ENCODE data around the gene RAD1. TPM values are rescaled to one million over a fixed set of nuclear protein-coding genes. Genes with fewer than 3 reads are reported as not detected.

RAD1 gene
- total and polyA plus RNA-seq, 2 donors from 2014 or later: 14.8 to 15.3 TPM

DNA sequence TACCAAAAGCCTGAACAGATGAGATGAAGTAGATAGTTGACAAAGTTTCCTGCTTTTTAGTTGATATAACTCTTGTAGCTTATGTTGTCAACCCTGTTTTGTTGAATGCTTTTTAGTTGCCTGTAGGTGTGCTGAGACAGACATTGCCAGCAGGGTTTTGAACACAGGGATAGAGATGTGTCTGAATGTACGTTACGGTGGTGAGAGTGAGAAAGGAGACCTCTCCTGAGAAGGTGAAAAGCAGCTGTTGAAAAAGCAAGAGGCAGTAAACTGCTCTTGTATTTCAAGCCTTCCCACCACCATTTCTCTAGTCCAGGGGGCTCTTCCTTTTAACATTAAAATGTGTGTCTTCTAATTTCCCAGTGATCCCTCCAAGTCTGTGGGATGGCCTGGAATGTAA, 28.7 kb upstream of the RAD1 start:
- peaks cover 0 to 24% (median 10%) of the 10 kb centered on the region in 3 donors for H3K36me3 ChIP-seq (ENCODE audit: control insufficient read depth in 2 of 3, insufficient read depth in 3 of 3, low read length in 3 of 3)
- no peak overlapping the region for H3K27ac ChIP-seq (ENCODE audit: low read depth in 2 of 2, low read length in 2 of 2)
- TF ChIP-seq, protein P1, sequence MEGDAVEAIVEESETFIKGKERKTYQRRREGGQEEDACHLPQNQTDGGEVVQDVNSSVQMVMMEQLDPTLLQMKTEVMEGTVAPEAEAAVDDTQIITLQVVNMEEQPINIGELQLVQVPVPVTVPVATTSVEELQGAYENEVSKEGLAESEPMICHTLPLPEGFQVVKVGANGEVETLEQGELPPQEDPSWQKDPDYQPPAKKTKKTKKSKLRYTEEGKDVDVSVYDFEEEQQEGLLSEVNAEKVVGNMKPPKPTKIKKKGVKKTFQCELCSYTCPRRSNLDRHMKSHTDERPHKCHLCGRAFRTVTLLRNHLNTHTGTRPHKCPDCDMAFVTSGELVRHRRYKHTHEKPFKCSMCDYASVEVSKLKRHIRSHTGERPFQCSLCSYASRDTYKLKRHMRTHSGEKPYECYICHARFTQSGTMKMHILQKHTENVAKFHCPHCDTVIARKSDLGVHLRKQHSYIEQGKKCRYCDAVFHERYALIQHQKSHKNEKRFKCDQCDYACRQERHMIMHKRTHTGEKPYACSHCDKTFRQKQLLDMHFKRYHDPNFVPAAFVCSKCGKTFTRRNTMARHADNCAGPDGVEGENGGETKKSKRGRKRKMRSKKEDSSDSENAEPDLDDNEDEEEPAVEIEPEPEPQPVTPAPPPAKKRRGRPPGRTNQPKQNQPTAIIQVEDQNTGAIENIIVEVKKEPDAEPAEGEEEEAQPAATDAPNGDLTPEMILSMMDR (IDR thresholded peaks at IDR 0.05; ENCODE audit: borderline replicate concordance, extremely low read depth, insufficient read depth): no peak
- H3K4me3 ChIP-seq (ENCODE audit: low read length in 3 of 3): no peak overlapping the region
- no peak for FAIRE-seq
- H3K9me3 ChIP-seq (ENCODE audit: control insufficient read depth in 2 of 3, insufficient read depth in 1 of 3, low read length in 3 of 3): no peaks in the 10 kb centered on the region
- no peak overlapping the region for H3K9ac ChIP-seq (ENCODE audit: low read length in 3 of 3)
- intact Hi-C loops (cut with DNase I): no loop called here
- H3K27me3 ChIP-seq (ENCODE audit: control insufficient read depth, insufficient read depth, low read length): no peaks in the 10 kb centered on the region
- no peaks in the 10 kb centered on the region for H3K4me1 ChIP-seq (ENCODE audit: control insufficient read depth in 2 of 3, insufficient read depth in 2 of 3, low read depth in 1 of 3, low read length in 3 of 3)
- DNase-seq: no peak

DNA sequence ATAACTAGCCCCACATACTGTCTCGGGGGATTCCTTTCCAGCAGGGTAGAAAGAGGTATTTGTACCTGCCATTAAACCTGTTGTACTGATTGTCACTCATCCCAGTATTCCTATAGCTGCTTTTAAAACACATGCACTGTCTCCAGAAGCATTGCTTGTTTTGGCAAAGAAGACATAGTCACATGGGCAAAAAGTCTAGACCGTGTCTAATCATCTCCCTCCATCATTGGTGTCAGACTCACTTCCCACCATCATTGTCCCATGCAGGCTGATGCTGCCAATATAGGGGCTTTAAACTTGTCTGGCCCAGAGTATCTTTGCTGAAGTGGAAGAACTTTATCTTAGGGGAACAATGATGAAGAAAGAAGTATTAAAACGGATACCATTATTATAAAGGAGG, 26.6 kb upstream of the RAD1 start:
- FAIRE-seq: no peak
- intact Hi-C loops (cut with DNase I): no loop called here

DNA sequence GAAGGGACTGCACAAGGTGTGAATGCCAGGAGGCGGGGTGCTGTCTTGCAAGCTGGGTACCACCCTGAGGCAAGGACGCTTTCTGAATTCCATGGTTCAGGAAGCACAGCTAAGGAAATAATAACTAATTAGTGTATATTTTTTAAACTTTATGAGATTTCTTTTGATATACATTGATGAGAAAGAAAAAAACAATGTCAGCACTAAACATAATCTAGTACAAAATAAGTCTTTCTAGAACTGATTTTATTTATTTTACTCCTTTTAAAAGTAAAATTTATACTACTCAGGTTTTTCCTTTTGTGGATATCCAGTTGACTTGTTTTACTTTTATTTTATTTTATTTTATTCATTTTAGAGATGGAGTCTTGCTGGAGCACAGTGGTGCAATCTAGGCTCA, 17.6 kb upstream of the RAD1 start:
- Histone ChIP-seq H3K27me3 (ENCODE audit: control insufficient read depth, insufficient read depth, low read length) (no peaks in the 10 kb centered on the region), H3K4me3 (ENCODE audit: low read length in 3 of 3) (no peak overlapping the region), H3K27ac (ENCODE audit: low read depth in 2 of 2, low read length in 2 of 2) (no peak overlapping the region), H3K36me3 (ENCODE audit: control insufficient read depth in 2 of 3, insufficient read depth in 3 of 3, low read length in 3 of 3) (peaks cover 2 to 12% (median 9%) of the 10 kb centered on the region in 3 donors), H3K9me3 (ENCODE audit: control insufficient read depth in 2 of 3, insufficient read depth in 1 of 3, low read length in 3 of 3) (no peaks in the 10 kb centered on the region), H3K9ac (ENCODE audit: low read length in 3 of 3) (no peak overlapping the region), H3K4me1 (ENCODE audit: control insufficient read depth in 2 of 3, insufficient read depth in 2 of 3, low read depth in 1 of 3, low read length in 3 of 3) (peaks cover 0 to 4% (median 4%) of the 10 kb centered on the region in 3 donors)
- FAIRE-seq (no peak), DNase-seq (no peak)
- TF ChIP-seq, protein P1 (IDR thresholded peaks at IDR 0.05; ENCODE audit: borderline replicate concordance, extremely low read depth, insufficient read depth): no peak
- intact Hi-C loops (cut with DNase I): no loop called here

More for the DNA sequence above, 26.6 kb upstream of the RAD1 start:
- Histone ChIP-seq H3K9ac (ENCODE audit: low read length in 3 of 3) (no peak overlapping the region), H3K9me3 (ENCODE audit: control insufficient read depth in 2 of 3, insufficient read depth in 1 of 3, low read length in 3 of 3) (no peaks in the 10 kb centered on the region), H3K27me3 (ENCODE audit: control insufficient read depth, insufficient read depth, low read length) (no peaks in the 10 kb centered on the region), H3K27ac (ENCODE audit: low read depth in 2 of 2, low read length in 2 of 2) (no peak overlapping the region), H3K4me3 (ENCODE audit: low read length in 3 of 3) (no peak overlapping the region), H3K4me1 (ENCODE audit: control insufficient read depth in 2 of 3, insufficient read depth in 2 of 3, low read depth in 1 of 3, low read length in 3 of 3) (no peaks in the 10 kb centered on the region), H3K36me3 (ENCODE audit: control insufficient read depth in 2 of 3, insufficient read depth in 3 of 3, low read length in 3 of 3) (peaks cover 0 to 38% (median 23%) of the 10 kb centered on the region in 3 donors)
- TF ChIP-seq, protein P1 (IDR thresholded peaks at IDR 0.05; ENCODE audit: borderline replicate concordance, extremely low read depth, insufficient read depth): no peak
- no peak for DNase-seq

DNA sequence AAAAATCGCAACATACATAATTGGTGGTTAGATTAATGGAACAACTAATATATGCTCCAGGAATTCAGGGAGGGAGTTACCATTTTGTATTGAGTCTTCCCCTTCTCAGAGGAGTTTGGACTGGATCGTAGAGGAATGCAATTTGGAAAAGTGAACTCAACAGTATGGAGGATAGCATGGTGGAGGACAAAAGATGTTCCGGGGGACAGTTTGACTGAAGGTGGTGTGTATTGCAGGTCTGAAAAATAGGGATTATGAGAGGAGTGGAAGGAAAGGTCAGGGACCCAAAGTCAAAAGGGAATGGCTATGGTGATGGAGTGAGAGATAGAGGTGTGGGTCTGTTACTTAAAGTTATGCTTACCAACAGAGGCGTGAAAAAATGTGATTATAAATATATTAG, 15.6 kb upstream of the RAD1 start:
- TF ChIP-seq, protein P1 (IDR thresholded peaks at IDR 0.05; ENCODE audit: borderline replicate concordance, extremely low read depth, insufficient read depth): no peak
- DNase-seq: peak in 1 of 5 donors; percentile 18
- peaks cover 0 to 4% (median 4%) of the 10 kb centered on the region in 3 donors for H3K4me1 ChIP-seq (ENCODE audit: control insufficient read depth in 2 of 3, insufficient read depth in 2 of 3, low read depth in 1 of 3, low read length in 3 of 3)
- intact Hi-C loops (cut with DNase I): no loop called here
- H3K9ac ChIP-seq (ENCODE audit: low read length in 3 of 3): no peak overlapping the region
- no peaks in the 10 kb centered on the region for H3K9me3 ChIP-seq (ENCODE audit: control insufficient read depth in 2 of 3, insufficient read depth in 1 of 3, low read length in 3 of 3)
- peak overlapping the region; percentile 13 to 90 (median 83) for H3K4me3 ChIP-seq (ENCODE audit: low read length in 3 of 3)
- H3K27ac ChIP-seq (ENCODE audit: low read depth in 2 of 2, low read length in 2 of 2): no peak overlapping the region
- peaks cover 0 to 4% (median 0%) of the 10 kb centered on the region in 3 donors for H3K36me3 ChIP-seq (ENCODE audit: control insufficient read depth in 2 of 3, insufficient read depth in 3 of 3, low read length in 3 of 3)
- H3K27me3 ChIP-seq (ENCODE audit: control insufficient read depth, insufficient read depth, low read length): no peaks in the 10 kb centered on the region
- no peak for FAIRE-seq
